Stimulated activated effector memory CD8-positive, alpha-beta T cell treated with anti-CD3 and anti-CD28 coated beads, Interleukin-12 subunit alpha, Interleukin-12 subunit beta, amount 100 ng/mL, for 72 hours (primary cell): Measurements from ENCODE around the gene PSMD6.

Source experiments
- ATAC-seq: fragments of 150-1000 bp; cut with Tn5 transposase; 2 replicates; pipeline ENCODE4 v1.10.0; 2021
- DNase-seq, 2 donors: peaks; one replicate each; pipeline ENCODE4 v3.0.0; 2021 to 2022; ENCODE audit warnings: low spot score in 2 of 2
- H3K27ac Mint-ChIP-seq: one replicate; pipeline ENCODE4 v1.8.0; 2022; ENCODE audit warnings: mild to moderate bottlenecking, mixed read lengths
- H3K36me3 Mint-ChIP-seq: one replicate; pipeline ENCODE4 v1.8.0; 2022; ENCODE audit warnings: mild to moderate bottlenecking, mixed read lengths
- H3K4me1 Mint-ChIP-seq: one replicate; pipeline ENCODE4 v1.8.0; 2022; ENCODE audit warnings: mixed read lengths
- H3K4me3 Mint-ChIP-seq: one replicate; pipeline ENCODE4 v1.8.0; 2022; ENCODE audit warnings: mild to moderate bottlenecking, mixed read lengths
- H3K9me3 Mint-ChIP-seq: one replicate; pipeline ENCODE4 v1.8.0; 2022; ENCODE audit warnings: mixed read lengths

PSMD6 gene

GRCh38 chr3:64003589-64003988 is 19.7 kb downstream of the PSMD6 start:
- H3K36me3 Mint-ChIP-seq: no peaks in the 10 kb centered on the region
- H3K4me1 Mint-ChIP-seq: no peaks in the 10 kb centered on the region
- H3K9me3 Mint-ChIP-seq: no peaks in the 10 kb centered on the region
- H3K27ac Mint-ChIP-seq: no peak overlapping the region
- DNase-seq: no peak
- H3K4me3 Mint-ChIP-seq: no peak overlapping the region
- ATAC-seq: no peak

GRCh38 chr3:64002233-64002632 is 21.1 kb downstream of the PSMD6 start:
- H3K9me3 Mint-ChIP-seq: no peaks in the 10 kb centered on the region
- H3K36me3 Mint-ChIP-seq: no peaks in the 10 kb centered on the region
- ATAC-seq (no peak), DNase-seq (no peak)
- H3K27ac Mint-ChIP-seq: peak overlapping the region; percentile 10
- H3K4me1 Mint-ChIP-seq: no peaks in the 10 kb centered on the region
- no peak overlapping the region for H3K4me3 Mint-ChIP-seq

GRCh38 chr3:64000453-64001055 is 22.7 kb downstream of the PSMD6 start:
- H3K27ac Mint-ChIP-seq: peak overlapping the region; percentile 2
- no peaks in the 10 kb centered on the region for H3K9me3 Mint-ChIP-seq
- no peaks in the 10 kb centered on the region for H3K36me3 Mint-ChIP-seq

GRCh38 chr3:63998852-63999754 is 24.2 kb downstream of the PSMD6 start:
- no peaks in the 10 kb centered on the region for H3K36me3 Mint-ChIP-seq
- H3K27ac Mint-ChIP-seq: peak overlapping the region; percentile 56
- H3K4me3 Mint-ChIP-seq: no peak overlapping the region
- peaks cover 11% of the 10 kb centered on the region for H3K4me1 Mint-ChIP-seq
- DNase-seq (no peak), ATAC-seq (no peak)
- no peaks in the 10 kb centered on the region for H3K9me3 Mint-ChIP-seq

More at GRCh38 chr3:64000453-64001055, 22.7 kb downstream of the PSMD6 start:
- DNase-seq (no peak), ATAC-seq (no peak)
- Mint-ChIP-seq H3K4me1 (peaks cover 8% of the 10 kb centered on the region), H3K4me3 (no peak overlapping the region)

- peaks cover 16% of the 10 kb centered on the region for H3K4me1 Mint-ChIP-seq
- DNase-seq (no peak), ATAC-seq (no peak)
- peak overlapping the region; percentile 92 for H3K27ac Mint-ChIP-seq
- no peak overlapping the region for H3K4me3 Mint-ChIP-seq
- no peaks in the 10 kb centered on the region for H3K9me3 Mint-ChIP-seq
- no peaks in the 10 kb centered on the region for H3K36me3 Mint-ChIP-seq
These were observed 28.2 kb downstream of the PSMD6 start for GRCh38 chr3:63995086-63995485.

GRCh38 chr3:63993653-63994079 is 29.6 kb downstream of the PSMD6 start:
- DNase-seq (peak; percentile 24 to 57), ATAC-seq (peak; percentile 87)
- Mint-ChIP-seq H3K4me3 (no peak overlapping the region), H3K9me3 (no peaks in the 10 kb centered on the region), H3K4me1 (peaks cover 16% of the 10 kb centered on the region), H3K36me3 (no peaks in the 10 kb centered on the region), H3K27ac (peak overlapping the region; percentile 86)

- DNase-seq (no peak), ATAC-seq (no peak)
- no peaks in the 10 kb centered on the region for H3K36me3 Mint-ChIP-seq
- peaks cover 16% of the 10 kb centered on the region for H3K4me1 Mint-ChIP-seq
- peak overlapping the region; percentile 86 for H3K27ac Mint-ChIP-seq
- no peak overlapping the region for H3K4me3 Mint-ChIP-seq
- H3K9me3 Mint-ChIP-seq: no peaks in the 10 kb centered on the region
These were observed 30.6 kb downstream of the PSMD6 start for GRCh38 chr3:63992516-63993209.

GRCh38 chr3:63991666-63992065 is 31.6 kb downstream of the PSMD6 start:
- ATAC-seq (no peak), DNase-seq (no peak)
- Mint-ChIP-seq H3K9me3 (no peaks in the 10 kb centered on the region), H3K4me3 (no peak overlapping the region), H3K27ac (peak overlapping the region; percentile 85), H3K4me1 (peaks cover 16% of the 10 kb centered on the region), H3K36me3 (no peaks in the 10 kb centered on the region)

GRCh38 chr3:63990733-63991132 is 32.6 kb downstream of the PSMD6 start:
- peaks cover 15% of the 10 kb centered on the region for H3K4me1 Mint-ChIP-seq
- ATAC-seq: no peak

GRCh38 chr3:63990204-63990603 is 33.1 kb downstream of the PSMD6 start:
- Mint-ChIP-seq H3K36me3 (no peaks in the 10 kb centered on the region), H3K4me3 (no peak overlapping the region), H3K9me3 (no peaks in the 10 kb centered on the region), H3K27ac (peak overlapping the region; percentile 85), H3K4me1 (peaks cover 16% of the 10 kb centered on the region)
- no peak for ATAC-seq
- no peak for DNase-seq

More at GRCh38 chr3:63990733-63991132, 32.6 kb downstream of the PSMD6 start:
- Mint-ChIP-seq H3K27ac (peak overlapping the region; percentile 85), H3K9me3 (no peaks in the 10 kb centered on the region), H3K4me3 (no peak overlapping the region), H3K36me3 (no peaks in the 10 kb centered on the region)
- no peak for DNase-seq

- no peaks in the 10 kb centered on the region for H3K36me3 Mint-ChIP-seq
- H3K4me1 Mint-ChIP-seq: peaks cover 25% of the 10 kb centered on the region
- ATAC-seq: no peak
- DNase-seq: no peak
- peak overlapping the region; percentile 19 for H3K27ac Mint-ChIP-seq
- no peaks in the 10 kb centered on the region for H3K9me3 Mint-ChIP-seq
- no peak overlapping the region for H3K4me3 Mint-ChIP-seq
These were observed 34.4 kb downstream of the PSMD6 start for GRCh38 chr3:63988943-63989342.

- Mint-ChIP-seq H3K4me3 (no peak overlapping the region), H3K27ac (peak overlapping the region; percentile 57), H3K36me3 (peaks cover 20% of the 10 kb centered on the region), H3K4me1 (peaks cover 25% of the 10 kb centered on the region), H3K9me3 (no peaks in the 10 kb centered on the region)
- DNase-seq: no peak
- no peak for ATAC-seq
These were observed 36.5 kb downstream of the PSMD6 start for GRCh38 chr3:63986831-63987230.

GRCh38 chr3:63986146-63986545 is 37.1 kb downstream of the PSMD6 start:
- Mint-ChIP-seq H3K4me3 (no peak overlapping the region), H3K9me3 (no peaks in the 10 kb centered on the region), H3K36me3 (peaks cover 27% of the 10 kb centered on the region), H3K27ac (peak overlapping the region; percentile 67), H3K4me1 (peaks cover 25% of the 10 kb centered on the region)
- no peak for ATAC-seq
- DNase-seq: no peak

- Mint-ChIP-seq H3K9me3 (no peaks in the 10 kb centered on the region), H3K36me3 (peaks cover 37% of the 10 kb centered on the region), H3K4me1 (peaks cover 36% of the 10 kb centered on the region), H3K27ac (peak overlapping the region; percentile 84), H3K4me3 (no peak overlapping the region)
- ATAC-seq: no peak
- no peak for DNase-seq
These were observed 38.9 kb downstream of the PSMD6 start for GRCh38 chr3:63984391-63984790.

GRCh38 chr3:63981980-63982379 is 41.3 kb downstream of the PSMD6 start:
- H3K4me3 Mint-ChIP-seq: no peak overlapping the region
- DNase-seq: no peak
- peak overlapping the region; percentile 78 for H3K27ac Mint-ChIP-seq
- no peaks in the 10 kb centered on the region for H3K9me3 Mint-ChIP-seq
- H3K36me3 Mint-ChIP-seq: peaks cover 37% of the 10 kb centered on the region
- H3K4me1 Mint-ChIP-seq: peaks cover 59% of the 10 kb centered on the region
- no peak for ATAC-seq
